Measurements from ENCODE around the gene MUCL3.
"Not testable (repeated sequence)": the region's sequence is repeated elsewhere in the genome, so short reads cannot be mapped to it uniquely, and the experiment has no call there.

Gene MUCL3

DNA sequence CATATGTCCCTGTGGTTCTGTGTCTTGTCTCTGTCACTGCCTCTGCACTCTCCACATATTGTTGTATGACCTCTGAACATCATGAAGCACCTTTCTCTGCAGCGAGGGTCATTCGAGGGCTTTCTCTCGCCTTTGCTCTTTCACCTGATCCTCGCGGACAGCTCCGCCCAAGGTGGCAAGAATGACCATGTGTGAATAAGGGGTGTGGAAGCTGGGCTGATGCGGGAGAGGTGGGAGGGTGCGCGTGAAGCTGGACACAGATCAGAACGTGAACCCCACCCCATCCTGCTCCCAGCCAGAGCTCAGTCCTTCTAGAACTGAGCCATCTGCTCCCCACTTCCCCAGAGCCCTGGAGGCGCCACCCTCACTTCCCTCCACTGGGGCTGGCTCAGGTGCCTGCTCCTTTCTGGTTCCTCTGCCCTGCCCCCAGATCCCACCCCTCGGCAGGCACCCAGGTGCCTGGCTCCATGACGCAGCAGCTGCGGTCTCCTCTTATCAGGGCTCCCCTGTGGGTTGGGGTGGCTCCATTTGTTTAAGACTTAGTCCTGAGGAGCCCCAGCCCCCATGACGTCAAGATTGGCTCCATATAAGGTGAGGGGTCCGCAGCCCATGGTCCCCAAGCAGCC, at the start of gene MUCL3:
Gene MUCL3 (plus strand): TSS at position 613 of the 626 bp plus-strand sequence. CDS start 27 bp downstream, outside the sequence.
- DNase-seq, result no peak

DNA sequence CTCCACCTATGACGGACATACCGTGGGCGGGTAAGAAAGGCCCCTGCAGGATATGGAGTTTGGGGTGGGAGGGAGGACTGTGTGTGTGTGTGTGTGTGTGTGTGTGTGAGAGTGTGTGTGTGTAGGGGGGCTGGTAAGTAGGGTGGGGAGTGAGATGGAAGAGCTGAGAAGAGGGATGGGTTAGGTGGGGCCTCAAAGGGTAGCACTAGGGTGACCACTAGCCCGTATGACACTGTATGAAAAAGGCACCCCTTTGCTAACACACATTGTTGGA, 49.4 kb upstream of the MUCL3 start:
- DNase-seq, result no peak

- DNase-seq, result no peak
Measured at GRCh38 chr6:30891816-30892538, 48.8 kb upstream of the MUCL3 start.

GRCh38 chr6:30893001-30893591, 47.7 kb upstream of the MUCL3 start:
- no peak for DNase-seq

GRCh38 chr6:30893666-30894065, 47.1 kb upstream of the MUCL3 start:
- no peak for DNase-seq

- no peak for DNase-seq
Measured at GRCh38 chr6:30894381-30894780, 46.4 kb upstream of the MUCL3 start.

GRCh38 chr6:30894935-30895334, 45.8 kb upstream of the MUCL3 start:
- DNase-seq, result no peak

GRCh38 chr6:30895343-30895742, 45.4 kb upstream of the MUCL3 start:
- DNase-seq, result no peak

DNA sequence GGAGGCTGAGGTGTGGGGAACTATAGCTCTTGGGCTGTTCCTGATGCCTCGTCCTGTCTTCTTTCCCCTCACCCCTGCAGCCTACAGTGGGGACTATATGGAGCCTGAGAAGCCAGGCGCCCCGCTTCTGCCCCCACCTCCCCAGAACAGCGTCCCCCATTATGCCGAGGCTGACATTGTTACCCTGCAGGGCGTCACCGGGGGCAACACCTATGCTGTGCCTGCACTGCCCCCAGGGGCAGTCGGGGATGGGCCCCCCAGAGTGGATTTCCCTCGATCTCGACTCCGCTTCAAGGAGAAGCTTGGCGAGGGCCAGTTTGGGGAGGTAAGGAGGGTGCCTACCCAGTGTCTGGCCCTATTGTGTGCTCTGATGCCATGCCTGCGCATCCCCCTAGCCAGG, 44.2 kb upstream of the MUCL3 start:
- no peak for DNase-seq

GRCh38 chr6:30897882-30898281, 42.9 kb upstream of the MUCL3 start:
- DNase-seq, result no peak

DNA sequence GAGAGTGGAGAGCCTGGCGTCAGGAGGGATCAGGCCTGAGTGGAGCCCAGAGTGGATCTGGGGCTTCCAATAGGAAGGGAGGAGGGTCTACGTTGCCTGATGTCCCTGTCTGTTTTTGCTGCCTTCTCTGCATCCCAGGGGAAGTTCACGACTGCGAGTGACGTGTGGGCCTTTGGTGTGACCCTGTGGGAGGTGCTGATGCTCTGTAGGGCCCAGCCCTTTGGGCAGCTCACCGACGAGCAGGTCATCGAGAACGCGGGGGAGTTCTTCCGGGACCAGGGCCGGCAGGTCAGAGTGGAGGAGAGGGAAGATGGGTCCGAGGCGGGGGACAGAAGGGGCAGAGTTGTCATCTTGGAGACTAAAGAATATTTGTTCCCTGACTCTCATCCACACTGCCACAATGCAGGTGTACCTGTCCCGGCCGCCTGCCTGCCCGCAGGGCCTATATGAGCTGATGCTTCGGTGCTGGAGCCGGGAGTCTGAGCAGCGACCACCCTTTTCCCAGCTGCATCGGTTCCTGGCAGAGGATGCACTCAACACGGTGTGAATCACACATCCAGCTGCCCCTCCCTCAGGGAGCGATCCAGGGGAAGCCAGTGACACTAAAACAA, 41.9 kb upstream of the MUCL3 start:
- no peak for DNase-seq

DNA sequence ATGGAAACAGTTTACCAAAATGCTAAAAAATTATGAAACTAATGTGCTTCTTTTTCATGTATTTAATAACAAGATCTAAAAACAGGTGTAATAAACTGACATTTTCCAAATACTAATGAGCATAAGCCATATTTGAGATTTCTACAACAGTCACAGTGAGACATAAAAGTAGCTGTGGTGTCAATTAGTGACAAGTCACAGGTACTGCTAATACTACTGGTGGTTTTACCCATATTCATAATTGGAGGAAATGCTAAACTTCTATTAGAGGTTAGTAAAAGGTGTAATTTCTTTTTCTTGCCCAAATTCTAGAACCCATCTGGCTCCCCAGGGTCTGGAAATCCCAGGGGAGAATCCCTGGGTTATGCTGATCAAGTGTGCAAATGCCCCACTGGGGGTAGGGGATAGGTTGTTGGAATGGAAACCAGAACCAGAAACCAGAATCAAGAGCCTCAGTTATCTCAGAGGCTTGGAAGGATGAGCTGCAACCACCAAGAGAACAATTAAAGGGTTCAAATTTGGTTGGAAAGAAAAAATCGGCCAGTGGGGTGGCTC, 39.8 kb upstream of the MUCL3 start:
- no peak for DNase-seq

DNA sequence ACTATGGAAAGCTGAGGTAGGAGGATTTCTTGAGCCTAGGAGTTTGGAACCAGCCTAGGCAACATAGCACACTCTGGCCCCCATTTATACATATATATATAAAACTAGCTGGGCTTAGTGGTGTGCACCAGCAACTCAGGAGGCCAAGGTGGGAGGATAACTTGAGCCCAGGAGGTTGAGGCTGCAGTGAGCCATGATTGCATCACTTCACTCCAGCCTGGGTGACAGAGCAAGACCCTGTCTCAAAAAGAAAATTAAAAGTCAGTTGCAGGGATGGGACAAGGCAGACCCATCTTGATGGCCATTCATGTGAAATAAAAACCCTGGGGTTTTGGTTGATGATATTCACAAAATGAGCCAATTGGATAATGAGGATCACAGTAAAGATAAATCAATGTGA, 39.3 kb upstream of the MUCL3 start:
- no peak for DNase-seq

- DNase-seq, result not testable (repeated sequence)
Measured at GRCh38 chr6:30902196-30902595, 38.6 kb upstream of the MUCL3 start.

DNA sequence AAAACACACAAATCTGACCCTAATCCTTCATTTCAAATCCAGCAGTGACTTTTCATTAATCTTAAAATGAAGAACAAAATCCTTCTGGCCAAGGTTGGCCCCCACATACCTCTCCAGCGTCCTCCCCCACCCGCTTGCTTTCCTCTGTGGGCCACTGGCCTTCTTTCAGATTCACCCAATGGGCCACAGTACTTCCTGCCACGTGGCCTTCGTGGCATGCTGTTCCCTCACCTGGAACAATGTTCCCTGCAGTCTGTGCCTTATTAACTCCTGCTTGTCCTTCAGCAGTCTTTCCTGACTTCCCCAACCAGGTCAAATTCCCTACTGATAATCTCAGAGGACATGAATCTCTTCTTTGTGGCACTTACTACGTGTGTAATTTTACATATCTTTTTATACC, 38.1 kb upstream of the MUCL3 start:
- DNase-seq, result no peak

DNA sequence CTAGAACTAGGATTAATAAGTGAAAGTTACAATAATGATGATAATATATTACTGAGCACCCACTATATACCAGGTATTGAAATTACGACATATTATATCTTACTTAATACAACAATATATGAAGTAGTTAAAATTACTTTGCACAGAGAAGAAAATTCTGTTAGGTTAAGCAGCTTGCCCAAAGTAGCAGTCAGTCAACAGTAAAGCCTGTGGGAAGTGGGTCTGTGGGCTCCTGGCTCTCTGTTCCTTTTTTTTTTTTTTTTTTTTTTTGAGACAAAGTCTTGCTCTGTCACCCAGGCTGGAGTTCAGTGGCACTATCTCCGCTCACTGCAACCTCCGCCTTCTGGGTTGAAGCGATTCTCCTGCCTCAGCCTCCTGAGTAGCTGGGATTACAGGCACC, 37.5 kb upstream of the MUCL3 start:
- DNase-seq, result no peak

DNA sequence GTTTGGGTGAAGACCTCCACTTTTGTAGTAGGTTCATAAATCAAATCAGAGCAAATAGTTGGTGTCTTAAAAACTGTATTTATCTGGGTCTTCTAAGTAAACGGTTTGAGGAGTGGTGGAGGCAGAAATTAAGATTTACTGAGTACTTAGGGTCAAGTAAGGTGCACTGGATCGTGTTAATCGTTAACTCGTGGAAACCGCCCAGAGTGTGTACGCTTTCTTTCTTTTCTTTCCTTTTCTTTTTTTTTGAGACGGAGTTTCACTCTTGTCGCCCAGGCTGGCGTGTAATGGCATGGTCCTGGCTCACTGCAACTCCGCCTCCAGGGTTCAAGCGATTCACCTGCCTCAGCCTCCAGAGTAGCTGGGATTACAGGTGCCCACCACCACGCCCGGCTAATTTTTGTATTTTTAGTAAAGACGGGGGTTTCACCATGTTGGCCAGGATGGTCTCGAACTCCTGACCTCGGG, 33.4 kb upstream of the MUCL3 start:
- DNase-seq, result not testable (repeated sequence)

DNA sequence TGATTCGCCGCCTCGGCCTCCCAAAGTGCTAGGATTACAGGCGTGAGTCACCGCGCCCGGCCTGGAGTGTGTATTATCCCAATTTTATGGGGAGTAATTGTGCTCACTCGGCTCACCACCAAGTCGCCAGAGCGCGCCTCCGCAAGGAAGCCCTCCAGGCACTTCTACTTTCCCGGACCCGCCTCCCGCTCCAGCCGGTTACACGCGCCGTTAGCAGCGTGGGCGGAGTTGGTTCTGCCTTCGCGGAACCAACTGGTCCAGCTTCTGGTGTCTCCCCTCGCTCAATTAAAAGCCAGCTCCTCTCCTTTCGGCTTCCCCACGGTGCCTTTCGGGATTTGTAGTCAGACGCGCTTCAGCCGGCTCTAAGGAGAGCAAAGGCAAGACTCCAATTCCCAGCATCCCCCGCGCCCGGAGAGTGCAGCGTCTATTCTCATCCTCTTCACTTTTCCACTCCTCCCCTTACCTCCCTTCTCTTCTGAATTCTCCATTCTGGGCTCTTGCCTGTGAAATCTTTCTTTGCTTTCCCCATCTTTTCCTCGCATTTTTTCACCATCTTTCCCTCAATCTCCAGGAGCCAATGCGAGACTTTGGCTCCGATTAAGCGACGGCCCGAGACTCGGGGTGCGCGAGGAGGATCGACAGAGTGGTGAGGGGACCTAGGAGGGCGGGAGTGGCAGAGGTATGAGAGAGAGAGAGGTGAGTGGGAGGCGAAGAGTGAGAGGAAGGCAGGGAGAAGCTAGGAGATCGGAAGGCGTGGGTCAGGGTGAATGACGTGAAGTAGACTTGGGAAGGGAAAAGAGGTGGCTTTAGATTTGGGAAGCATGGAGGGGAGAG, 32.8 kb upstream of the MUCL3 start, which contains the start of gene GTF2H4:
Gene GTF2H4 (plus strand): TSS at position 450 of the 834 bp plus-strand sequence.
- DNase-seq, result peak; percentile 99

DNA sequence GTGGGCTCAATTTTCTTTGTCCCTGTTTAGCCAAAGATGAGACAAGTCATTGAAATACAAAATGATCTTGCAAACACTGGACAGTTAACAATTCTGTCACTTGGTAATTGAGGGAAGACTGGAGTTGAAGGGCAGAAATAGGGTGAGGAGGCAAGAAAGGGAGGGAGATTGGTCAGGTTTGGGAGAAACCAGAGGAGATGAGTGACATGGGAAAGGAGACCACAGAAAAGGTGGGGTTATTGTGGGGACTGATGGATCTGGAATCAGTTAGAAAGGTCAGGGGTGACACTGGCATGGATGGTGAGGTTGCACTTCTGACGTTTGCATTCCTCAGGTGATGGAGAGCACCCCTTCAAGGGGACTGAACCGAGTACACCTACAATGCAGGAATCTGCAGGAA, 32.1 kb upstream of the MUCL3 start:
- no peak for DNase-seq

DNA sequence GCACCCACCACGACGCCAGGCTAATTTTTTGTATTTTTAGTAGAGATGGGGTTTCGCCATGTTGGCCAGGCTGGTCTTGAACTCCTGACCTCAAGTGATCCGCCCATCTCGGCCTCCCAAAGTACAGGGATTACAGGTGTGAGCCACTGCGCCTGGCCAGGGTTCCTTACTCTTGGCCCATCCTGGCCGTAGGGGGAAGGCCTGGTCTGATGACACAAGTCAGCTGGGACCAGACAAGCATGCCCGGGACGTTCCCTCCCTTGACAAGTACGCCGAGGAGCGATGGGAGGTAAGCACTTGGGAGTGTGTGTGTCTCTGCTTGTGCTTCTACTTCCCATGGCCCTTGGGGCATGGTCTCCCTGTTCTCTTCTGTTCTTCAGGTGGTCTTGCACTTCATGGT, 30.3 kb upstream of the MUCL3 start:
- DNase-seq, result not testable (repeated sequence)

DNA sequence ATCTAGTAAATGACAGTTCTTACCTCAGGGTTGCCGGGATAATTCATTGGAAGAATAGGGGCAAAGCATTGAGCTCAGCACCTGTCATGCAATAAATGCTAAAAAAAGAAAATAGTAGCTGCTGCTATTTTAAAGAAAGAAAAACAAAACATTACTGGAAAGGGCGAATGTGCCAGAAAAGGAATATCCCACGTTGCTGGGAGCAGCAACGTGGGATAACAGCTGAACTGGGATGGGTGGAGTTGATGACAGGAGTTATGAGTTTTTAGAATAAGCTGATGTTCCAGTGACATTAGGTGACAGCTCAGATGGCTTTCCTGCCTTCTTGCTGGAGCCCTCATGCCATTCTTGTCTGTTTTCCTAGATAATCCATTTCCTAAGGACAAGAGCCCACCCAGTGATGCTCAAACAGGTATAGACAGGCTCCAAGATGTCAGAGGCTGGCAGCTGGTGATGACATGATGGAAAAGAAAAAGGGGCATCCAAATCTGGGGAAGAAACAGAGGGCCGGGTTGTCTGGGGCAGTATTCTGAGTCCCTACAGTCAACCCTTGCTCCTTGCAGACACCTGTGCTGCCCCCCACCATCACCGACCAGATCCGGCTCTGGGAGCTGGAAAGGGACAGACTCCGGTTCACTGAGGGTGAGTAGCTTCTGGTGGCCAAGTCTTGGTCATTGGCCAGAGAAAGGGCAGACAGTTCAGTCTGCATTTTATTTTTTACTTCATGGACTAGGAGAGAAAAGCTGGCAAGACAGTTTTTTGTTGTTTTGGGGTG, 27.8 kb upstream of the MUCL3 start:
- no peak for DNase-seq

DNA sequence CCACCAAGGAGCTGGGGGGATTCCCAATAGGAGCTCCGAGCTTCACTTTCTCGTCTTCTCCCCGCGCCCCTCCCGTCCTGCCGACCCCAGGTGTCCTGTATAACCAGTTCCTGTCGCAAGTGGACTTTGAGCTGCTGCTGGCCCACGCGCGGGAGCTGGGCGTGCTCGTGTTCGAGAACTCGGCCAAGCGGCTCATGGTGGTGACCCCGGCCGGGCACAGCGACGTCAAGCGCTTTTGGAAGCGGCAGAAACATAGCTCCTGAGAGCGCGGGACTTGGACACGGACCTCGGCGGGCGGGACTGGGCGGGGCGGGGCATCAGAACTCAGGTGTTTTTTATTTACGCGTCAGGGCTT, 27.1 kb upstream of the MUCL3 start:
- DNase-seq, result no peak
